Choroid plexus epithelial cell (primary cell): Measurements from ENCODE around the gene CTRB2.

Experiments
- DNase-seq: peaks from one replicate; pipeline ENCODE4 v3.0.0-alpha.2; 2010; ENCODE audit warnings: low read depth
- H3K4me3 ChIP-seq: 2 replicates; pipeline ENCODE4 v1.5.1; 2011; ENCODE audit warnings: low read depth, mild to moderate bottlenecking, control low read depth, low read length, moderate library complexity
- CTCF ChIP-seq: conservative IDR thresholded peaks from 2 replicates; pipeline ENCODE4 v1.5.1; 2011; ENCODE audit warnings: low read depth, mild to moderate bottlenecking, control low read depth, inconsistent platforms, low read length, moderate library complexity

The CTRB2 gene

GRCh38 chr16:75229172-75230031, 22.4 kb upstream of the CTRB2 start:
- no peak for DNase-seq
- TF ChIP-seq CTCF = no peak
- H3K4me3 ChIP-seq = no peak overlapping the region

GRCh38 chr16:75228143-75228976, 21.4 kb upstream of the CTRB2 start:
- DNase-seq = no peak
- TF ChIP-seq CTCF = no peak
- H3K4me3 ChIP-seq = no peak overlapping the region

GRCh38 chr16:75227361-75228142, 20.6 kb upstream of the CTRB2 start:
- H3K4me3 ChIP-seq = no peak overlapping the region
- no peak for DNase-seq

GRCh38 chr16:75226550-75227360, 19.8 kb upstream of the CTRB2 start:
- H3K4me3 ChIP-seq = no peak overlapping the region
- TF ChIP-seq CTCF = no peak
- no peak for DNase-seq

More at GRCh38 chr16:75227361-75228142, 20.6 kb upstream of the CTRB2 start:
- no peak for TF ChIP-seq CTCF

GRCh38 chr16:75225678-75226515, 18.9 kb upstream of the CTRB2 start:
- TF ChIP-seq CTCF = no peak
- no peak for DNase-seq
- H3K4me3 ChIP-seq = no peak overlapping the region
